Gastrocnemius medialis (tissue), 4 donors: ENCODE results near the gene TEKT5.

Experiments
- CTCF ChIP-seq, 5 experiments: fragments of 450-650 bp in 3 of 5; fragments of 200-600 bp in 2 of 5; sonication (generic) in 2 of 5; IDR thresholded peaks in 4 of 5; conservative IDR thresholded peaks in 1 of 5; 1 replicate in 4 of 5; 2 replicates in 1 of 5; pipeline ENCODE4 v1.5.1; 2016 to 2019; ENCODE audit warnings: antibody characterized with exemption in 5 of 5, mild to moderate bottlenecking in 3 of 5, moderate library complexity in 3 of 5
- POLR2A ChIP-seq, 2 donors: fragments of 450-650 bp; IDR thresholded peaks; one replicate each; pipeline ENCODE4 v1.6.1; 2017; ENCODE audit warnings: antibody characterized with exemption in 2 of 2, mild to moderate bottlenecking in 2 of 2, moderate library complexity in 2 of 2

- TF ChIP-seq POLR2A (IDR thresholded peaks at IDR 0.05), result no peak
- TF ChIP-seq CTCF (IDR thresholded peaks at IDR 0.05 in 4 of 5, conservative IDR thresholded peaks at IDR 0.05 in 1 of 5), result no peak
Measured at GRCh38 chr16:10619271-10619849, 75.4 kb downstream of the TEKT5 start.
